ENCODE measurements around the gene TSPO. TPM values are rescaled to one million over a fixed set of nuclear protein-coding genes. Genes with fewer than 3 reads are reported as not detected.

Gene TSPO
- total and polyA plus RNA-seq, 9 of the 15 experiments (the other 6 are each of a cell fraction or from before 2014, with no cell fraction given) = 4.9 to 126 (median 25.3) TPM

GRCh38 chr22:43168471-43169309 is 17.3 kb downstream of the TSPO start:
- in situ Hi-C loops (cut with MboI) (no loop called here), intact Hi-C loops (cut with micrococcal nuclease) (no loop called here)
- WGBS (ENCODE audit: insufficient coverage, low coverage, missing lambda C conversion rate) = 93% methylated on average over 15 of the region's 25 CpGs
- no peaks in the 10 kb centered on the region for H3K9me1 ChIP-seq (ENCODE audit: control insufficient read depth, insufficient read depth, low read length)
- no TSS peak for BruUV-seq (replicated peaks)
- H3K4me3 ChIP-seq = no peak overlapping the region
- no peak overlapping the region for H3K4me2 ChIP-seq (ENCODE audit: insufficient read depth, low read length)
- H3K27me3 ChIP-seq (ENCODE audit: control insufficient read depth in 2 of 2, insufficient read depth in 2 of 2, low read length in 2 of 2) = no peaks in the 10 kb centered on the region
- no peak for DNase-seq (ENCODE audit: extremely low read depth in 1 of 4, low spot score in 3 of 4)
- H3K79me2 ChIP-seq (ENCODE audit: control insufficient read depth, insufficient read depth, low read length) = no peaks in the 10 kb centered on the region
- peak overlapping the region in 1 of 2 experiments; percentile 65; a peak in 2 of 4 replicates for H3K9ac ChIP-seq (ENCODE audit: insufficient read depth in 1 of 2, low read depth in 2 of 2, low read length in 2 of 2)
- peaks cover 3 to 66% of the 10 kb centered on the region in 2 experiments for H3K4me1 ChIP-seq (replicated peaks in 1 of 2; ENCODE audit: control insufficient read depth in 2 of 2, insufficient read depth in 2 of 2, low read length in 2 of 2)
- peaks cover 66% of the 10 kb centered on the region; the same call in 2 of the 3 replicates for H3K36me3 ChIP-seq (ENCODE audit: control insufficient read depth, insufficient read depth, low read length)
- H2AFZ ChIP-seq (ENCODE audit: low read depth, low read length) = no peak overlapping the region
- POLR2A ChIA-PET = interaction anchor here (0.5 to 1.1 kb wide), 4 partner anchors 9 to 553 kb away, joined by 3 to 5 read pairs (median 4); no protein-coding TSS in a partner anchor
- CTCF ChIA-PET (ENCODE audit: low intra/inter-chr PET ratio) = no interaction called here
- no peak overlapping the region for H3K27ac ChIP-seq (ENCODE audit: extremely low read depth, low read depth, low read length)
- TF ChIP-seq ZNF239 (CRISPR knock-in tag; IDR thresholded peaks at IDR 0.05) (no peak), POU5F1 (IDR thresholded peaks at IDR 0.05; ENCODE audit: borderline replicate concordance, low read depth, low read length, partially characterized antibody) (no peak), SNAPC5 (CRISPR knock-in tag; IDR thresholded peaks at IDR 0.05) (no peak), NKRF (IDR thresholded peaks at IDR 0.05; ENCODE audit: borderline replicate concordance) (no peak), ZBTB49 (CRISPR knock-in tag; IDR thresholded peaks at IDR 0.05; ENCODE audit: borderline replicate concordance) (no peak), THAP12 (CRISPR knock-in tag; IDR thresholded peaks at IDR 0.05) (no peak), POLR2G (IDR thresholded peaks at IDR 0.05; ENCODE audit: low read depth, low read length) (peak; percentile 63), SUPT5H (IDR thresholded peaks at IDR 0.05) (0 out of 2 replicates have a peak, but pooled peaks have one; percentile 36), FOXA3 (CRISPR knock-in tag; conservative IDR thresholded peaks at IDR 0.05 in 1 of 2, IDR thresholded peaks at IDR 0.05 in 1 of 2) (no peak), USF1 (CRISPR knock-in tag; IDR thresholded peaks at IDR 0.05) (no peak), CBX8 (IDR thresholded peaks at IDR 0.05; ENCODE audit: borderline replicate concordance, extremely low read depth, low read depth, low read length, poor library complexity, severe bottlenecking) (no peak), POLR3G (IDR thresholded peaks at IDR 0.05; ENCODE audit: extremely low read depth, insufficient read length, insufficient replicate concordance) (no peak)
- ATAC-seq = no peak
- FAIRE-seq = no peak
- H3K9me3 ChIP-seq (replicated peaks; ENCODE audit: control insufficient read depth, insufficient read depth, low read depth, low read length) = no peaks in the 10 kb centered on the region
- no peaks in the 10 kb centered on the region for H4K20me1 ChIP-seq (replicated peaks; ENCODE audit: control insufficient read depth, insufficient read depth, low read length)
